Neural cell (in vitro differentiated cells): ENCODE data around the gene ZNF845. TPM values are rescaled to one million over a fixed set of nuclear protein-coding genes. Genes with fewer than 3 reads are reported as not detected.

Experiments used
- H2AFZ ChIP-seq: fragments of 200-600, 300-800 bp; sonication (generic), shearing (Covaris generic); 2 replicates; pipeline ENCODE4 v1.6.0; 2014; ENCODE audit warnings: low read depth, mild to moderate bottlenecking, antibody characterized with exemption, low read length, moderate library complexity
- H3F3A ChIP-seq: fragments of 200-600 bp; shearing (Covaris generic); 2 replicates; pipeline ENCODE4 v1.6.1; 2016; ENCODE audit warnings: mild to moderate bottlenecking, moderate library complexity, mixed read lengths, antibody characterized with exemption, low read length; ENCODE audit not compliant: insufficient read depth, poor library complexity, severe bottlenecking
- H3K27ac ChIP-seq: fragments of 200-600, 300-800 bp; sonication (generic), shearing (Covaris generic); 2 replicates; pipeline ENCODE4 v1.5.1; 2014; ENCODE audit warnings: mild to moderate bottlenecking, low read length, moderate library complexity
- H3K27me3 ChIP-seq: fragments of 300-800, 200-600 bp; sonication (generic), shearing (Covaris generic); 2 replicates; pipeline ENCODE4 v1.6.0; 2014; ENCODE audit warnings: mild to moderate bottlenecking, low read depth, low read length, moderate library complexity; ENCODE audit not compliant: insufficient read depth
- H3K36me3 ChIP-seq: fragments of 300-800, 200-600 bp; sonication (generic), shearing (Covaris generic); 2 replicates; pipeline ENCODE4 v1.5.1; 2014; ENCODE audit warnings: mild to moderate bottlenecking, antibody characterized with exemption, low read length, moderate library complexity; ENCODE audit not compliant: insufficient read depth
- H3K4me2 ChIP-seq: fragments of 300-800, 200-600 bp; sonication (generic), shearing (Covaris generic); 2 replicates; pipeline ENCODE4 v1.6.0; 2014; ENCODE audit warnings: mild to moderate bottlenecking, low read length
- H3K4me3 ChIP-seq: fragments of 300-800, 200-600 bp; sonication (generic), shearing (Covaris generic); 2 replicates; pipeline ENCODE4 v1.5.1; 2014; ENCODE audit warnings: mild to moderate bottlenecking, low read length, moderate library complexity
- H3K79me2 ChIP-seq: fragments of 200-600 bp; shearing (Covaris generic); replicated peaks from 2 replicates; pipeline ENCODE4 v1.6.0; 2014; ENCODE audit warnings: mild to moderate bottlenecking, low read length, moderate library complexity; ENCODE audit not compliant: insufficient read depth
- H3K9ac ChIP-seq: fragments of 300-800, 200-600 bp; sonication (generic), shearing (Covaris generic); 2 replicates; pipeline ENCODE4 v1.6.1; 2016; ENCODE audit warnings: mild to moderate bottlenecking, low read length, mixed read lengths
- H3K9me2 ChIP-seq: fragments of 200-600 bp; shearing (Covaris generic); 2 replicates; pipeline ENCODE4 v1.6.1; 2016; ENCODE audit warnings: mild to moderate bottlenecking, low read length, mixed read lengths; ENCODE audit not compliant: insufficient read depth
- H3K9me3 ChIP-seq: fragments of 200-600, 300-800 bp; sonication (generic), shearing (Covaris generic); 2 replicates; pipeline ENCODE4 v1.6.1; 2016; ENCODE audit warnings: mild to moderate bottlenecking, mixed run types, low read length, moderate library complexity, mixed read lengths
- H4K20me1 ChIP-seq: fragments of 200-600 bp; shearing (Covaris generic); 2 replicates; pipeline ENCODE4 v1.6.1; 2016; ENCODE audit warnings: mild to moderate bottlenecking, mixed run types; ENCODE audit not compliant: insufficient read depth
- CTCF ChIP-seq: fragments of 450-650 bp; IDR thresholded peaks from 2 replicates; pipeline ENCODE4 v1.5.1; 2014; ENCODE audit warnings: antibody characterized with exemption, mild to moderate bottlenecking, moderate library complexity; ENCODE audit not compliant: poor library complexity, severe bottlenecking
- EP300 ChIP-seq: fragments of 450-650 bp; conservative IDR thresholded peaks from 2 replicates; pipeline ENCODE4 v1.6.1; 2014; ENCODE audit warnings: antibody characterized with exemption, mild to moderate bottlenecking, moderate library complexity; ENCODE audit not compliant: poor library complexity, severe bottlenecking
- EZH2 ChIP-seq: fragments of 200-600, 300-800 bp; shearing (Covaris generic), sonication (generic); IDR thresholded peaks from 2 replicates; pipeline ENCODE4 v1.6.1; 2014; ENCODE audit warnings: antibody characterized with exemption, low read length, borderline replicate concordance, mild to moderate bottlenecking; ENCODE audit not compliant: insufficient read depth, poor library complexity, severe bottlenecking
- MXI1 ChIP-seq: fragments of 450-650 bp; conservative IDR thresholded peaks from 2 replicates; pipeline ENCODE4 v1.6.1; 2014; ENCODE audit warnings: antibody characterized with exemption, mild to moderate bottlenecking; ENCODE audit not compliant: poor library complexity, severe bottlenecking
- POLR2AphosphoS5 ChIP-seq: IDR thresholded peaks from 2 replicates; pipeline ENCODE4 v1.6.1; 2012
- RAD21 ChIP-seq: fragments of 450-650 bp; conservative IDR thresholded peaks from 2 replicates; pipeline ENCODE4 v1.6.1; 2014; ENCODE audit warnings: antibody characterized with exemption, mild to moderate bottlenecking, moderate library complexity
- SMC3 ChIP-seq: fragments of 450-650 bp; conservative IDR thresholded peaks from 2 replicates; pipeline ENCODE4 v1.6.1; 2014; ENCODE audit warnings: antibody characterized with exemption, mild to moderate bottlenecking, moderate library complexity; ENCODE audit not compliant: poor library complexity
- TAF1 ChIP-seq: IDR thresholded peaks from 2 replicates; pipeline ENCODE4 v1.6.1; 2012; ENCODE audit warnings: low read depth
- polyA plus RNA-seq: library from polyadenylated mRNA; depleted of rRNA; stranded (reverse); fragments of >200 nt; gene quantifications from 2 replicates; pipeline ENCODE4 v1.2.3, GENCODE V29; 2014
- TF ChIP-seq, protein P1 (sequence below): IDR thresholded peaks from 2 replicates; pipeline ENCODE4 v1.6.1; 2012; ENCODE audit warnings: borderline replicate concordance

The ZNF845 gene
- polyA plus RNA-seq, 1 donor from 2014 or later = 6.1 TPM

GRCh38 chr19:53308339-53308811 lies 25.2 kb upstream of the ZNF845 start:
- no peaks in the 10 kb centered on the region for H3F3A ChIP-seq
- no peaks in the 10 kb centered on the region for H3K9me2 ChIP-seq
- no peak for TF ChIP-seq EP300
- TF ChIP-seq MXI1 = no peak
- TF ChIP-seq CTCF = no peak
- TF ChIP-seq SMC3 = no peak
- TF ChIP-seq, protein P1, sequence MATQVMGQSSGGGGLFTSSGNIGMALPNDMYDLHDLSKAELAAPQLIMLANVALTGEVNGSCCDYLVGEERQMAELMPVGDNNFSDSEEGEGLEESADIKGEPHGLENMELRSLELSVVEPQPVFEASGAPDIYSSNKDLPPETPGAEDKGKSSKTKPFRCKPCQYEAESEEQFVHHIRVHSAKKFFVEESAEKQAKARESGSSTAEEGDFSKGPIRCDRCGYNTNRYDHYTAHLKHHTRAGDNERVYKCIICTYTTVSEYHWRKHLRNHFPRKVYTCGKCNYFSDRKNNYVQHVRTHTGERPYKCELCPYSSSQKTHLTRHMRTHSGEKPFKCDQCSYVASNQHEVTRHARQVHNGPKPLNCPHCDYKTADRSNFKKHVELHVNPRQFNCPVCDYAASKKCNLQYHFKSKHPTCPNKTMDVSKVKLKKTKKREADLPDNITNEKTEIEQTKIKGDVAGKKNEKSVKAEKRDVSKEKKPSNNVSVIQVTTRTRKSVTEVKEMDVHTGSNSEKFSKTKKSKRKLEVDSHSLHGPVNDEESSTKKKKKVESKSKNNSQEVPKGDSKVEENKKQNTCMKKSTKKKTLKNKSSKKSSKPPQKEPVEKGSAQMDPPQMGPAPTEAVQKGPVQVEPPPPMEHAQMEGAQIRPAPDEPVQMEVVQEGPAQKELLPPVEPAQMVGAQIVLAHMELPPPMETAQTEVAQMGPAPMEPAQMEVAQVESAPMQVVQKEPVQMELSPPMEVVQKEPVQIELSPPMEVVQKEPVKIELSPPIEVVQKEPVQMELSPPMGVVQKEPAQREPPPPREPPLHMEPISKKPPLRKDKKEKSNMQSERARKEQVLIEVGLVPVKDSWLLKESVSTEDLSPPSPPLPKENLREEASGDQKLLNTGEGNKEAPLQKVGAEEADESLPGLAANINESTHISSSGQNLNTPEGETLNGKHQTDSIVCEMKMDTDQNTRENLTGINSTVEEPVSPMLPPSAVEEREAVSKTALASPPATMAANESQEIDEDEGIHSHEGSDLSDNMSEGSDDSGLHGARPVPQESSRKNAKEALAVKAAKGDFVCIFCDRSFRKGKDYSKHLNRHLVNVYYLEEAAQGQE = no peak
- TF ChIP-seq EZH2 = no peak
- TF ChIP-seq TAF1 = no peak
- H3K9me3 ChIP-seq = peaks cover 5% of the 10 kb centered on the region
- H3K27me3 ChIP-seq = no peaks in the 10 kb centered on the region
- H4K20me1 ChIP-seq = no peaks in the 10 kb centered on the region
- H3K4me3 ChIP-seq = no peak overlapping the region
- no peaks in the 10 kb centered on the region for H3K79me2 ChIP-seq
- no peak overlapping the region for H3K9ac ChIP-seq
- no peak overlapping the region for H2AFZ ChIP-seq
- no peak overlapping the region for H3K27ac ChIP-seq
- no peak overlapping the region for H3K4me2 ChIP-seq
- H3K36me3 ChIP-seq = no peaks in the 10 kb centered on the region

DNA sequence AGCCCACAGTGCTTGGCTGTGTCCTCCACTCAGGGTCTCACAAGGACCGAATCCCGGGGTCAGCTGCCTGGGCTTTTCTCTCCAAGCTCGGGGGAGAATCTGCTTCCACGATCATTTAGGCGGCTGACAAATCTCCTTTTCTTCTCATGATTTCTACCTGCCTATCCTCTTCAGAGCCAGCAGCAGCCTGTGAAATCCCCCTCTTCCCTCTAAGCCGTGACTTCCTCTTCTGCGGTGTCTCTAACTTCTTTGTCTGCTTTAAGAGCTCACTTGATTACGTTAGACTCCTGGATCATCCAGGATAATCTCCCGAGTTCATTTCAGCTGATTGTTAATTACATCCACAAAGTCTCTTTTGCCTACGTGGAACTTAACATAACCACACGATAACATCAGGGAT lies 22.5 kb upstream of the ZNF845 start:
- Histone ChIP-seq H3K9me2 (no peaks in the 10 kb centered on the region), H3K27ac (no peak overlapping the region), H3K27me3 (no peaks in the 10 kb centered on the region), H3F3A (no peaks in the 10 kb centered on the region), H3K36me3 (no peaks in the 10 kb centered on the region), H3K4me3 (no peak overlapping the region), H4K20me1 (no peaks in the 10 kb centered on the region), H3K4me2 (no peak overlapping the region), H2AFZ (no peak overlapping the region), H3K79me2 (no peaks in the 10 kb centered on the region), H3K9ac (no peak overlapping the region), H3K9me3 (peaks cover 5% of the 10 kb centered on the region)
- TF ChIP-seq MXI1 = no peak
- no peak for TF ChIP-seq EZH2
- no peak for TF ChIP-seq SMC3
- no peak for TF ChIP-seq EP300
- TF ChIP-seq, protein P1 = no peak
- TF ChIP-seq POLR2AphosphoS5 = no peak
- no peak for TF ChIP-seq TAF1
- TF ChIP-seq CTCF = no peak
- TF ChIP-seq RAD21 = no peak
